ENCODE data around the gene RAB31.
"Not testable (repeated sequence)": the region's sequence is repeated elsewhere in the genome, so short reads cannot be mapped to it uniquely, and the experiment has no call there.

The RAB31 gene

DNA sequence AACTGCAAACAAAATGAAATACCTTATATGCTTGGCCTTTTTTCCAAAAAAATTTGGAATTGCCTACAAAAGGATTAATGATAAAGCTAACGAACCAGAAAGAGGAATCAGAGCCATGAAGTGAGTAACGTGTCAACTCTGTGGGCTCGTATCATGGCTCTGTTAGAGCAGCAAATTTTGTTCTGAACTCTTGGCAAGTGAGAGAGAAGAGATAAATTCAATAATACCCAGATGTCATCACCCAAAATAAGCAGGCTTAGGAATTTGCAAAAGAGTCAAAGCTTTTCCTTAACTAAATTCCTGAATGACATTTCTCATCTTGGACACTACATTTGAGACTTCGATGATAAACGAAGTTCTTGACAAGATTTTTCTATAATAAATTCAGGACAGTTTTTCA lies 182.1 kb downstream of the RAB31 start:
- no peak for DNase-seq (ENCODE audit: low read depth)

GRCh38 chr18:9890957-9891356 lies 182.9 kb downstream of the RAB31 start:
- DNase-seq (ENCODE audit: low read depth) = no peak

DNA sequence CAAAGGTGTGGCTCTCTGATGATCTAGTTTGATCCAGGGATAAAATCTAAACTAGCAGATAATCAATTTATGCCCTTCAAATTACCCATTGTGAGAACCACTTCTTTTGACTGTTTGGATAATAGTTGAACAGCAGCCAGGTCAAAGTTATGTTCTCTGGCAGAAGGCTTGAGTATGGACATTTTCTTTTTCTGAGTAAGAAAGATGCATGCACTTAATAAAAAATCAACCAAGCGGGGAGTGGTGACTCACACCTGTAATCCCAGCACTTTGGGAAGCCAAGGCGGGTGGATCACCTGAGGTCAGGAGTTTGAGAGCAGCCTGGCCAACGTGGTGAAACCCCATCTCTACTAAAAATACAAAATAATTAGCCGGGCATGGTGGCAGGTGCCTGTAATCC lies 183.4 kb downstream of the RAB31 start:
- not testable (repeated sequence) for DNase-seq (ENCODE audit: low read depth)

DNA sequence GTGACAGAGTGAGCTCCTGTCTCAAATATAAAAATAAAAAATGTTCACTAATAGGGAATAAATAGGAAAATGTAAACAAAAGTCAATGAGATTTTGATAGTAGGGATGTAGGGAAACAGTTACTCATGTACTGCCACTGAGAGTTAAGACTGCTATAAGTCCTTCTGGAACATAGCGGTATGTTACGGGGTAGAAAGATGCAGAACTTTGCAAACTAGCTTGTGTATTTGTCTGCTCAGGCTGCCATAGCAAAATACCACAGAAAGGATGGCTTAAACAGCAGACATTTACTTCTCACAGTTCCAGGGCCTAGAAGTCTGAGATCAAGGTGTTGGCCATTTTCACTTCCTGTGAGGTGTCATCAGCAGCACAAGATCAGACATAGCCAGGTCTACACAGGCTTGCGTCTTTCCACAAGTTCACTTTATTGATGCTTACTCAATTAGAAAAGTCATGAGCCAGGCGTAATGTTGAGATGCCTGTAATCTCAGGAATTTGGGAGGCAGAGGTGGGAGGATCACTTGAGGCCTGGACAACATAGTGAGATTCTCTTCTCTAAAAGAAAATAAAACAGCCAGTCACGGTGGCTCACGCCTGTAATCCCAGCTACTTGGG lies 186.5 kb downstream of the RAB31 start:
- DNase-seq (ENCODE audit: low read depth) = no peak

DNA sequence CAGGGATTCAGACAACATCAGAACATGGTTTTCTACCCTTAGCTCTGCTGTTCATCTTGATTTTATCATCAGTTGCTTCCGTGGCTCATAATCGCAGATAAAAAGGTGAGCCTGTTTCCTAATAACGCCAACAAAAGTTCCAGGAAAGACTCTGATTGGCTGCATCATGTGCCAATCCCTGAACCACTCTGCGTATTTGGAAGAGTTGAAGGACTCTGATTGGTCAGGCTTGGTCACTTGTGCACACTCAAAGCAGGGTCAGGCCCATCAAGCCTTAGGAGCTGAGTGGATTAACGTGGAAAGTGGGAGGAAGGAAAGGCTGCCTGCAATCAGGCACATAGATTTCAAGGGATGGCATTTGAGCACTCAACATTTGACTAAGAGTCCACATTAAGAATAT lies 189.0 kb downstream of the RAB31 start:
- DNase-seq (ENCODE audit: low read depth) = no peak

- DNase-seq (ENCODE audit: low read depth) = not testable (repeated sequence)
These were observed 189.7 kb downstream of the RAB31 start for GRCh38 chr18:9897787-9898291.

- no peak for DNase-seq (ENCODE audit: low read depth)
These were observed 190.9 kb downstream of the RAB31 start for GRCh38 chr18:9898792-9899549.

DNA sequence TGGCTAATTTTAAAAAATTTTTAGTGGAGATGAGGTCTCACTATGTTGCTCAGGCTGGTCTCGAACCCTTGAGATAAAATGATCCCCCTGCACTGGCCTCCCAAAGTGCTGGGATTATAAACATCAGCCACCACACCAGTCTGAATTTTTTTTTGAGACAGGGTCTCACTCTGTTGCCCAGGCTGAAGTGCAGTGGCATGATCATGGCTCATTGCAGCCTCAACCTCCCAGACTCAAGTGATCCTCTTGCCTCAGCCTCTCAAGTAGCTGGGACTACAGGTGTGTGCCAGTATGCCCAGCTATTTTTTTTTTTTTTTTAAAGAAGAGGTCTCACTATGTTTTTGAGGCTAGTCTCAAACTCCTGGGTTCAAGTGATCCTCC lies 191.4 kb downstream of the RAB31 start:
- not testable (repeated sequence) for DNase-seq (ENCODE audit: low read depth)

GRCh38 chr18:9900699-9901098 lies 192.6 kb downstream of the RAB31 start:
- DNase-seq (ENCODE audit: low read depth) = no peak

DNA sequence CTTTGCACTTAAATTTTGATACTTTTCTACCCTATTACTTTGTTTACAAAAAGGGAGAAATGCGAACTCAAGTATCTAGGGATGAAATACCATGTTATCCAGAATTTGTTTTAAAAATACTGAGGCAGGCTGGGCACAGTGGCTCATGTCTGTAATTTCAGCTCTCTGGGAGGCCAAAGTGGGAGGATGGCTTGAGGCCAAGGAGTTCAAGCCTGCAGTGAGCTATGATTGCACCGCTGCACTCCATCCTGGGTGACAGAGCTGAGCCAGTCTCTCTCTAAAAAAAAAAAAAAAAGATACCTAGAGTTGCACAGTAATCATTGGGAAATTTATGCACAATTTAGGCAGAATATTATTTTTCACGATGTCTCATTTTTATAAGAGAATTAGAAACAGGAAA lies 193.3 kb downstream of the RAB31 start:
- DNase-seq (ENCODE audit: low read depth) = no peak

- not testable (repeated sequence) for DNase-seq (ENCODE audit: low read depth)
These were observed 194.2 kb downstream of the RAB31 start for GRCh38 chr18:9902264-9902663.

GRCh38 chr18:9902832-9903231 lies 194.7 kb downstream of the RAB31 start:
- DNase-seq (ENCODE audit: low read depth) = no peak

GRCh38 chr18:9905401-9905922 lies 197.4 kb downstream of the RAB31 start:
- no peak for DNase-seq (ENCODE audit: low read depth)

GRCh38 chr18:9906481-9906880 lies 198.4 kb downstream of the RAB31 start:
- no peak for DNase-seq (ENCODE audit: low read depth)

- no peak for DNase-seq (ENCODE audit: low read depth)
These were observed 199.8 kb downstream of the RAB31 start for GRCh38 chr18:9907867-9908266.

- DNase-seq (ENCODE audit: low read depth) = no peak
These were observed 202.0 kb downstream of the RAB31 start for GRCh38 chr18:9910071-9910470.

- DNase-seq (ENCODE audit: low read depth) = no peak
These were observed 202.6 kb downstream of the RAB31 start for GRCh38 chr18:9910661-9911060.

DNA sequence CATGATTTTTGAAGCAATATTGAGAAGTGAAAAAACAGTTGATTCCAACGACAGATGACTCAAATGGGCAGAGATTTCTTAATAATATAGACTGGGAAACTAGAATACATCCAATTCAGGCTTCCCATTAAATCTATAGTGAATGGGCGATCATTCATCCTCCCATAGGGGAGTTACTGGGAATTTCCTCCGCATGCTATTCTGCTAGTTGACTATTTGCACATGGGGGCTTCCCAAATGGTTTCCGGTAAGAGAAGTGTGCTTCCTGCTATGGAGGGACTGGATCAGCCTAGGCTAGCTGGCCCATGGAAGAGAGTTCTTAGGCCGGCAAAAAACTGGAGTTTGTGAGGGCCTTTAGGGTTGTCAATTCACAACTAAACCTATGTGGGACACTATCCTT lies 203.1 kb downstream of the RAB31 start:
- no peak for DNase-seq (ENCODE audit: low read depth)

Measured in stromal cell of bone marrow (primary cell).